Retinal pigment epithelial cell (primary cell): ENCODE data around the gene ADAMTS17.

Experiments used
- DNase-seq: peaks from one replicate; pipeline ENCODE4 v3.0.0-alpha.2; 2010; ENCODE audit warnings: low read depth
- H3K4me3 ChIP-seq: 2 replicates; pipeline ENCODE4 v1.5.1; 2011; ENCODE audit warnings: mild to moderate bottlenecking, low read length, control low read depth, moderate library complexity
- CTCF ChIP-seq: conservative IDR thresholded peaks from 2 replicates; pipeline ENCODE4 v1.5.1; 2011; ENCODE audit warnings: low read depth, low read length, control low read depth, inconsistent platforms

The ADAMTS17 gene

GRCh38 chr15:100174904-100175275 is 166.9 kb downstream of the ADAMTS17 start:
- no peak for DNase-seq
- no peak for TF ChIP-seq CTCF
- no peak overlapping the region for H3K4me3 ChIP-seq

- H3K4me3 ChIP-seq = no peak overlapping the region
- no peak for TF ChIP-seq CTCF
- DNase-seq = no peak
Measured at GRCh38 chr15:100174159-100174903, 167.4 kb downstream of the ADAMTS17 start.

- no peak for DNase-seq
- no peak overlapping the region for H3K4me3 ChIP-seq
- TF ChIP-seq CTCF = no peak
Measured at GRCh38 chr15:100172356-100173024, 169.3 kb downstream of the ADAMTS17 start.

GRCh38 chr15:100171411-100171810 is 170.4 kb downstream of the ADAMTS17 start:
- TF ChIP-seq CTCF = no peak

GRCh38 chr15:100170291-100171210 is 171.2 kb downstream of the ADAMTS17 start:
- TF ChIP-seq CTCF = no peak
- no peak overlapping the region for H3K4me3 ChIP-seq
- DNase-seq = no peak

More at GRCh38 chr15:100171411-100171810, 170.4 kb downstream of the ADAMTS17 start:
- H3K4me3 ChIP-seq = no peak overlapping the region
- DNase-seq = no peak

- DNase-seq = no peak
- no peak for TF ChIP-seq CTCF
Measured at GRCh38 chr15:100169615-100170290, 172.0 kb downstream of the ADAMTS17 start.

More at GRCh38 chr15:100169615-100170290, 172.0 kb downstream of the ADAMTS17 start:
- no peak overlapping the region for H3K4me3 ChIP-seq
